A673 (cell line): ENCODE measurements around the gene KRTAP10-4. TPM values are rescaled to one million over a fixed set of nuclear protein-coding genes. Genes with fewer than 3 reads are reported as not detected.

Experiments used
- BruUV-seq: library from RNA; stranded (reverse); fragments of 400-500 nt; replicated peaks from 2 replicates; lab custom pipeline; 2021; lab: Mats Ljungman, UMichigan
- CTCF ChIA-PET: fragments of 300-600 bp; sonication (Branson Sonifier 250); formaldehyde crosslinking; loops from one replicate; lab custom pipeline; 2022; ENCODE audit warnings: antibody characterized with exemption; lab: Charles Lee
- POLR2A ChIA-PET: fragments of 300-600 bp; sonication (Branson Sonifier 250); formaldehyde crosslinking; loops from one replicate; lab custom pipeline; 2022; ENCODE audit warnings: antibody characterized with exemption; ENCODE audit not compliant: low non-redundant PET; lab: Charles Lee
- DNase-seq: peaks from one replicate; pipeline ENCODE4 v3.0.0-alpha.2; 2015; ENCODE audit warnings: low spot score
- H3K27ac ChIP-seq: fragments of 200-600 bp; sonication (generic); 2 replicates; pipeline ENCODE4 v1.5.1; 2016; ENCODE audit warnings: mixed run types, low read depth, mild to moderate bottlenecking, mixed read lengths, antibody characterized with exemption, low read length; ENCODE audit not compliant: poor library complexity, severe bottlenecking
- H3K27me3 ChIP-seq: fragments of 200-600 bp; sonication (generic); replicated peaks from 2 replicates; pipeline ENCODE4 v1.6.1; 2017; ENCODE audit warnings: mixed run types, low read depth, mild to moderate bottlenecking, mixed read lengths, antibody characterized with exemption, low read length; ENCODE audit not compliant: insufficient read depth, poor library complexity
- H3K36me3 ChIP-seq: fragments of 200-600 bp; sonication (generic); 2 replicates; pipeline ENCODE4 v1.6.1; 2016; ENCODE audit warnings: mixed run types, mild to moderate bottlenecking, mixed read lengths, antibody characterized with exemption, low read length; ENCODE audit not compliant: insufficient read depth, poor library complexity, severe bottlenecking
- H3K4me1 ChIP-seq: fragments of 200-600 bp; sonication (generic); 2 replicates; pipeline ENCODE4 v1.6.1; 2017; ENCODE audit warnings: mixed run types, mild to moderate bottlenecking, mixed read lengths, antibody characterized with exemption, low read length; ENCODE audit not compliant: insufficient read depth, poor library complexity, severe bottlenecking
- H3K4me3 ChIP-seq: fragments of 200-600 bp; sonication (generic); 2 replicates; pipeline ENCODE4 v1.5.1; 2016; ENCODE audit warnings: low read depth, mixed run types, mild to moderate bottlenecking, mixed read lengths, low read length; ENCODE audit not compliant: poor library complexity, severe bottlenecking
- H3K9me3 ChIP-seq: fragments of 200-600 bp; sonication (generic); 2 replicates; pipeline ENCODE4 v1.6.1; 2016; ENCODE audit warnings: mixed run types, low read depth, mild to moderate bottlenecking, mixed read lengths, antibody characterized with exemption, low read length; ENCODE audit not compliant: poor library complexity, severe bottlenecking
- EZH2 ChIP-seq: fragments of 200-600 bp; sonication (generic); IDR thresholded peaks from 2 replicates; pipeline ENCODE4 v1.6.1; 2017; ENCODE audit warnings: borderline replicate concordance, low read depth, mild to moderate bottlenecking, mixed read lengths, antibody characterized with exemption, low read length; ENCODE audit not compliant: poor library complexity, severe bottlenecking
- intact Hi-C: fragments of 100-400 bp; cut with micrococcal nuclease; formaldehyde crosslinking; loops from one replicate; pipeline ENCODE4 v1.10.0; 2022; ENCODE audit not compliant: unreplicated experiment
- total RNA-seq: library from RNA; stranded (reverse); gene quantifications from 2 replicates; pipeline ENCODE4 v1.2.3, GENCODE V29; 2021
- TF ChIP-seq, protein P1 (sequence below): fragments of 300-800, 200-600 bp; sonication (generic); conservative IDR thresholded peaks from 2 replicates; pipeline ENCODE4 v1.5.1; 2017; ENCODE audit warnings: low read depth, mild to moderate bottlenecking, antibody characterized with exemption, low read length, moderate library complexity, mixed read lengths

KRTAP10-4 gene
- total RNA-seq, 1 experiment from 2014 or later = not detected

GRCh38 chr21:44542716-44543115, 30.8 kb upstream of the KRTAP10-4 start:
- intact Hi-C loops = loop anchor here (10.0 kb wide), 1 partner anchor 62 kb away; the partner anchor contains the start of gene KRTAP10-7
- Histone ChIP-seq H3K36me3 (no peaks in the 10 kb centered on the region), H3K9me3 (peaks cover 22% of the 10 kb centered on the region), H3K4me1 (no peaks in the 10 kb centered on the region), H3K4me3 (no peak overlapping the region), H3K27me3 (no peaks in the 10 kb centered on the region), H3K27ac (no peak overlapping the region)
- no peak for DNase-seq
- POLR2A ChIA-PET = no interaction called here
- BruUV-seq = no TSS peak
- TF ChIP-seq EZH2 = no peak
- TF ChIP-seq, protein P1, sequence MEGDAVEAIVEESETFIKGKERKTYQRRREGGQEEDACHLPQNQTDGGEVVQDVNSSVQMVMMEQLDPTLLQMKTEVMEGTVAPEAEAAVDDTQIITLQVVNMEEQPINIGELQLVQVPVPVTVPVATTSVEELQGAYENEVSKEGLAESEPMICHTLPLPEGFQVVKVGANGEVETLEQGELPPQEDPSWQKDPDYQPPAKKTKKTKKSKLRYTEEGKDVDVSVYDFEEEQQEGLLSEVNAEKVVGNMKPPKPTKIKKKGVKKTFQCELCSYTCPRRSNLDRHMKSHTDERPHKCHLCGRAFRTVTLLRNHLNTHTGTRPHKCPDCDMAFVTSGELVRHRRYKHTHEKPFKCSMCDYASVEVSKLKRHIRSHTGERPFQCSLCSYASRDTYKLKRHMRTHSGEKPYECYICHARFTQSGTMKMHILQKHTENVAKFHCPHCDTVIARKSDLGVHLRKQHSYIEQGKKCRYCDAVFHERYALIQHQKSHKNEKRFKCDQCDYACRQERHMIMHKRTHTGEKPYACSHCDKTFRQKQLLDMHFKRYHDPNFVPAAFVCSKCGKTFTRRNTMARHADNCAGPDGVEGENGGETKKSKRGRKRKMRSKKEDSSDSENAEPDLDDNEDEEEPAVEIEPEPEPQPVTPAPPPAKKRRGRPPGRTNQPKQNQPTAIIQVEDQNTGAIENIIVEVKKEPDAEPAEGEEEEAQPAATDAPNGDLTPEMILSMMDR = no peak
- CTCF ChIA-PET = no interaction called here

GRCh38 chr21:44544566-44544965, 29.0 kb upstream of the KRTAP10-4 start:
- Histone ChIP-seq H3K9me3 (peaks cover 22% of the 10 kb centered on the region), H3K4me3 (no peak overlapping the region), H3K27ac (no peak overlapping the region), H3K27me3 (no peaks in the 10 kb centered on the region), H3K4me1 (no peaks in the 10 kb centered on the region), H3K36me3 (no peaks in the 10 kb centered on the region)
- TF ChIP-seq, protein P1 = no peak
- intact Hi-C loops = loop anchor here (10.0 kb wide), 1 partner anchor 60 kb away; the partner anchor contains the start of gene KRTAP10-7
- no TSS peak for BruUV-seq
- CTCF ChIA-PET = no interaction called here
- POLR2A ChIA-PET = no interaction called here
- DNase-seq = no peak

DNA sequence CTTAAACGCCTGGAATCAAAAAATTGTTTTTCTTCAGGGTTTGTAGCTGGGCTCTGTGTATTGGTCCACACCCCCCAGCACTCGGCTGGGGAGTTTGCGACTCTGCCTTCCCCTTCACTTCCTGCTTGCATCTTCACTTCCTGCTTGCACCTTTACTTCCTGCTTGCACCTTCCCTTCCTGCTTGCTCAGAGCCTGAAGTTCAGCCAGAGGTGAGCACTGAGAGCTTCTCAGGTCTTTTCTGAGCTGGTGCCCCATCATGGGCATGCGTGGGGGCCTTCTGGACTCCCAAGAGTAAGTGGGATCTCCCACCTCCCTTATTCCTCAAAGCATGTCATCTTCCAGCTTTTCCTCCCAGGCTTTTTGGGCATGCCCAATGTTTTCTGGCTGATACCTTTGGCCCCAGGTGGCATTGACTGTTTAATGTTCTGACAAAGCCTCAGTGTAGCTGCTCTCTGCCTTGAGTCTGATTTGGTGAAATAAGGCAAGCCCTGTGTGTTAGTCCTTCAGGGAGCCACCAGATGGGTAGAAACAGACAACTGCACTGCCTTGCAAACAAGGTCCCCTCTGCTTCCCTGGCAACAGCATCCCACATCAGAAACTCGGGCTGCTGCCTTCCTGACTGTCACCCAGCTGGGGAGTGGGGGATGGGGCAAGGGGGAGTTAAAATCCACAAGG, 25.7 kb upstream of the KRTAP10-4 start:
- no peaks in the 10 kb centered on the region for H3K36me3 ChIP-seq
- no peak overlapping the region for H3K4me3 ChIP-seq
- TF ChIP-seq, protein P1 = no peak
- no peak for TF ChIP-seq EZH2
- intact Hi-C loops = loop anchor here (10.0 kb wide), 1 partner anchor 57 kb away; the partner anchor contains the start of gene KRTAP10-7
- H3K9me3 ChIP-seq = peaks cover 10% of the 10 kb centered on the region
- CTCF ChIA-PET = no interaction called here
- POLR2A ChIA-PET = no interaction called here
- no peaks in the 10 kb centered on the region for H3K27me3 ChIP-seq
- no peak for DNase-seq
- H3K27ac ChIP-seq = no peak overlapping the region
- no TSS peak for BruUV-seq
- H3K4me1 ChIP-seq = no peaks in the 10 kb centered on the region
